ENCODE results near the gene SHMT1. TPM values are rescaled to one million over a fixed set of nuclear protein-coding genes. Genes with fewer than 3 reads are reported as not detected.
"Not testable (repeated sequence)": the region's sequence is repeated elsewhere in the genome, so short reads cannot be mapped to it uniquely, and the experiment has no call there.

Gene SHMT1
- total and polyA plus RNA-seq, 2 donors (not counting 1 experiment from before 2014, with no cell fraction given) = 11.9 to 12.6 TPM

GRCh38 chr17:18378205-18378505, 14.8 kb upstream of the SHMT1 start:
- H3K4me3 ChIP-seq (replicated peaks in 1 of 4; ENCODE audit: control extremely low read depth in 1 of 4, insufficient read depth in 1 of 4, low read depth in 3 of 4, low read length in 4 of 4) = no peak overlapping the region
- no peak overlapping the region for H3K4me2 ChIP-seq (ENCODE audit: extremely low read depth, insufficient read depth, low read length)
- H3K27me3 ChIP-seq (ENCODE audit: control insufficient read depth, insufficient read depth, low read length) = peaks cover 16% of the 10 kb centered on the region
- H3K79me2 ChIP-seq (ENCODE audit: control insufficient read depth, insufficient read depth, low read length) = no peaks in the 10 kb centered on the region
- no peak overlapping the region for H3K9ac ChIP-seq (ENCODE audit: insufficient read depth, low read length)
- H3K4me1 ChIP-seq (ENCODE audit: control insufficient read depth, extremely low read depth, insufficient read depth, low read length) = no peaks in the 10 kb centered on the region
- no peak overlapping the region for H3K27ac ChIP-seq (ENCODE audit: insufficient read depth, low read length)
- H3K36me3 ChIP-seq (ENCODE audit: control insufficient read depth, insufficient read depth, low read length) = no peaks in the 10 kb centered on the region
- no peaks in the 10 kb centered on the region for H3K9me3 ChIP-seq (ENCODE audit: control insufficient read depth, insufficient read depth, low read depth, low read length)
- DNase-seq (ENCODE audit: low read depth in 2 of 2) = no peak
- no peak overlapping the region for H2AFZ ChIP-seq (ENCODE audit: low read length)
- H4K20me1 ChIP-seq (ENCODE audit: control insufficient read depth, extremely low read depth, insufficient read depth, low read length) = no peaks in the 10 kb centered on the region
- TF ChIP-seq CTCF (conservative IDR thresholded peaks at IDR 0.05 in 1 of 2, IDR thresholded peaks at IDR 0.05 in 1 of 2; ENCODE audit: low read depth in 1 of 2, low read length in 2 of 2) = no peak

GRCh38 chr17:18377437-18378204, 14.3 kb upstream of the SHMT1 start, which contains the start of gene EVPLL:
Gene EVPLL, plus strand, starts transcription at chr17:18377778. Its CDS starts 3,160 bp downstream, at chr17:18380938.
- H3K27ac ChIP-seq (ENCODE audit: insufficient read depth, low read length) = no peak within 1 kb of the TSS
- H3K27me3 ChIP-seq (ENCODE audit: control insufficient read depth, insufficient read depth, low read length) = peaks cover 10% of the 10 kb centered on the region
- peak in 1 of 2 donors; percentile 17 for DNase-seq (ENCODE audit: low read depth in 2 of 2)

GRCh38 chr17:18374216-18374615, 10.9 kb upstream of the SHMT1 start:
- TF ChIP-seq EZH2 (IDR thresholded peaks at IDR 0.05; ENCODE audit: low read length, missing control alignments) = no peak
- no peak for TF ChIP-seq CTCF (conservative IDR thresholded peaks at IDR 0.05 in 1 of 2, IDR thresholded peaks at IDR 0.05 in 1 of 2; ENCODE audit: low read depth in 1 of 2, low read length in 2 of 2)

More at GRCh38 chr17:18377437-18378204, 14.3 kb upstream of the SHMT1 start, which contains the start of gene EVPLL:
- no peak for TF ChIP-seq EZH2 (IDR thresholded peaks at IDR 0.05; ENCODE audit: low read length, missing control alignments)
- H3K36me3 ChIP-seq (ENCODE audit: control insufficient read depth, insufficient read depth, low read length) = no peaks in the 10 kb centered on the region
- no peaks in the 10 kb centered on the region for H3K4me1 ChIP-seq (ENCODE audit: control insufficient read depth, extremely low read depth, insufficient read depth, low read length)
- no peaks in the 10 kb centered on the region for H3K9me3 ChIP-seq (ENCODE audit: control insufficient read depth, insufficient read depth, low read depth, low read length)
- no peak within 1 kb of the TSS for H2AFZ ChIP-seq (ENCODE audit: low read length)
- H3K4me2 ChIP-seq (ENCODE audit: extremely low read depth, insufficient read depth, low read length) = no peak within 1 kb of the TSS
- H3K79me2 ChIP-seq (ENCODE audit: control insufficient read depth, insufficient read depth, low read length) = no peaks in the 10 kb centered on the region
- H3K9ac ChIP-seq (ENCODE audit: insufficient read depth, low read length) = no peak within 1 kb of the TSS
- no peak within 1 kb of the TSS for H3K4me3 ChIP-seq (replicated peaks in 1 of 4; ENCODE audit: control extremely low read depth in 1 of 4, insufficient read depth in 1 of 4, low read depth in 3 of 4, low read length in 4 of 4)
- H4K20me1 ChIP-seq (ENCODE audit: control insufficient read depth, extremely low read depth, insufficient read depth, low read length) = no peaks in the 10 kb centered on the region

GRCh38 chr17:18373181-18373580, 9.8 kb upstream of the SHMT1 start:
- H3K27me3 ChIP-seq (ENCODE audit: control insufficient read depth, insufficient read depth, low read length); H2AFZ ChIP-seq (ENCODE audit: low read length); H4K20me1 ChIP-seq (ENCODE audit: control insufficient read depth, extremely low read depth, insufficient read depth, low read length); H3K9me3 ChIP-seq (ENCODE audit: control insufficient read depth, insufficient read depth, low read depth, low read length); H3K36me3 ChIP-seq (ENCODE audit: control insufficient read depth, insufficient read depth, low read length); H3K27ac ChIP-seq (ENCODE audit: insufficient read depth, low read length); DNase-seq (ENCODE audit: low read depth in 2 of 2); H3K4me2 ChIP-seq (ENCODE audit: extremely low read depth, insufficient read depth, low read length); H3K9ac ChIP-seq (ENCODE audit: insufficient read depth, low read length); H3K4me3 ChIP-seq (replicated peaks in 1 of 4; ENCODE audit: control extremely low read depth in 1 of 4, insufficient read depth in 1 of 4, low read depth in 3 of 4, low read length in 4 of 4); H3K79me2 ChIP-seq (ENCODE audit: control insufficient read depth, insufficient read depth, low read length); H3K4me1 ChIP-seq (ENCODE audit: control insufficient read depth, extremely low read depth, insufficient read depth, low read length): not testable (repeated sequence)

More at GRCh38 chr17:18374216-18374615, 10.9 kb upstream of the SHMT1 start:
- Histone ChIP-seq H3K27ac (ENCODE audit: insufficient read depth, low read length) (no peak overlapping the region), H3K27me3 (ENCODE audit: control insufficient read depth, insufficient read depth, low read length) (peaks cover 2% of the 10 kb centered on the region), H4K20me1 (ENCODE audit: control insufficient read depth, extremely low read depth, insufficient read depth, low read length) (no peaks in the 10 kb centered on the region), H3K79me2 (ENCODE audit: control insufficient read depth, insufficient read depth, low read length) (no peaks in the 10 kb centered on the region), H3K36me3 (ENCODE audit: control insufficient read depth, insufficient read depth, low read length) (no peaks in the 10 kb centered on the region), H3K4me3 (replicated peaks in 1 of 4; ENCODE audit: control extremely low read depth in 1 of 4, insufficient read depth in 1 of 4, low read depth in 3 of 4, low read length in 4 of 4) (no peak overlapping the region), H3K9ac (ENCODE audit: insufficient read depth, low read length) (no peak overlapping the region), H3K9me3 (ENCODE audit: control insufficient read depth, insufficient read depth, low read depth, low read length) (no peaks in the 10 kb centered on the region), H3K4me1 (ENCODE audit: control insufficient read depth, extremely low read depth, insufficient read depth, low read length) (no peaks in the 10 kb centered on the region), H2AFZ (ENCODE audit: low read length) (no peak overlapping the region), H3K4me2 (ENCODE audit: extremely low read depth, insufficient read depth, low read length) (no peak overlapping the region)
- DNase-seq (ENCODE audit: low read depth in 2 of 2) = no peak
